HG03439 (cell line): Measurements from ENCODE around the gene SUGCT.

Source experiments
- ATAC-seq: cut with Tn5 transposase; IDR thresholded peaks from one replicate; pipeline ENCODE4 v1.9.1; 2021; ENCODE audit warnings: mild to moderate bottlenecking, moderate library complexity; ENCODE audit not compliant: unreplicated experiment

The SUGCT gene

GRCh38 chr7:40704172-40704571 is 569.4 kb downstream of the SUGCT start:
- no peak for ATAC-seq

- no peak for ATAC-seq
Observed at GRCh38 chr7:40706829-40707228, 572.0 kb downstream of the SUGCT start.

- peak; percentile 98 for ATAC-seq
Observed at GRCh38 chr7:40709062-40709964, 574.5 kb downstream of the SUGCT start.

GRCh38 chr7:40711706-40712105 is 576.9 kb downstream of the SUGCT start:
- ATAC-seq: no peak

- no peak for ATAC-seq
Observed at GRCh38 chr7:40714363-40715052, 579.7 kb downstream of the SUGCT start.

- ATAC-seq: no peak
Observed at GRCh38 chr7:40715053-40715430, 580.2 kb downstream of the SUGCT start.

GRCh38 chr7:40716052-40716451 is 581.2 kb downstream of the SUGCT start:
- no peak for ATAC-seq

GRCh38 chr7:40717242-40717641 is 582.4 kb downstream of the SUGCT start:
- ATAC-seq: peak; percentile 81

- no peak for ATAC-seq
Observed at GRCh38 chr7:40720416-40720815, 585.6 kb downstream of the SUGCT start.

- ATAC-seq: no peak
Observed at GRCh38 chr7:40721342-40721949, 586.6 kb downstream of the SUGCT start.

- ATAC-seq: no peak
Observed at GRCh38 chr7:40722242-40722641, 587.4 kb downstream of the SUGCT start.

GRCh38 chr7:40723829-40724228 is 589.0 kb downstream of the SUGCT start:
- ATAC-seq: no peak

- no peak for ATAC-seq
Observed at GRCh38 chr7:40726559-40726958, 591.8 kb downstream of the SUGCT start.

- no peak for ATAC-seq
Observed at GRCh38 chr7:40733114-40733513, 598.3 kb downstream of the SUGCT start.

GRCh38 chr7:40733578-40733977 is 598.8 kb downstream of the SUGCT start:
- no peak for ATAC-seq

GRCh38 chr7:40739257-40739656 is 604.5 kb downstream of the SUGCT start:
- ATAC-seq: no peak

GRCh38 chr7:40742270-40742669 is 607.5 kb downstream of the SUGCT start:
- ATAC-seq: no peak

- ATAC-seq: no peak
Observed at GRCh38 chr7:40746841-40747556, 612.2 kb downstream of the SUGCT start.

- ATAC-seq: no peak
Observed at GRCh38 chr7:40747856-40748255, 613.1 kb downstream of the SUGCT start.

GRCh38 chr7:40749877-40750276 is 615.1 kb downstream of the SUGCT start:
- no peak for ATAC-seq

- no peak for ATAC-seq
Observed at GRCh38 chr7:40753455-40753854, 618.6 kb downstream of the SUGCT start.
